Neural cell (in vitro differentiated cells): ENCODE measurements around the gene ADD1.

Source experiments
- POLR2AphosphoS5 ChIP-seq: IDR thresholded peaks from 2 replicates; pipeline ENCODE4 v1.6.1; 2012
- TF ChIP-seq, protein P1 (sequence below): IDR thresholded peaks from 2 replicates; pipeline ENCODE4 v1.6.1; 2012; ENCODE audit warnings: borderline replicate concordance

DNA sequence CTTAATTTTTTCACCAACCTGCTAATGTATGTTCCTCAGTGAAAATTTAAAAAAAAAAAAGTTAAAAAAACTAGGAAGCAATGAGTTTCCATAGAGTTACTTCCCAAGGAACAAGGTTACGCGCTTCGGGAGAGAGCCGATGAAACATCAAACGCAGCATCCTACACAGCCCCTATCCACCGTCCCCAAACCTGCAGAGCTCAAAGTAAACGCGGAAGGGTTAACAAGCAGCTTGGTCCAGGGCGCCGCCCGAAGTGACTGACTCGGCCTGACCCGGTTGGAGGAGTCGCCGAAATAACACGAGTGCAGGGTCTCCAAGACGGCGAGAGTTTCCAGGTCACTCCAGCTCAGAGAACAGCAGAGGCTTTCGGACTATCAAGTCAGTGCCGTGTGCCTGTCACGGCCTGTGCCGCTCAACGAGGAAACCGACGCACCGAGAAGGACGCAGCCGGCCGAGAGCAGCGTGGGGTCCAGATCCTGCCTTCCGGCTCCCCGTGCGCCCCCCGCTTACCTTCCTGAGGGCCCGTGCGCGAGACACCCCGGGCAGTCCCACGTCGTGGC, 119.0 kb downstream of the ADD1 start:
- no peak for TF ChIP-seq POLR2AphosphoS5
- TF ChIP-seq, protein P1, sequence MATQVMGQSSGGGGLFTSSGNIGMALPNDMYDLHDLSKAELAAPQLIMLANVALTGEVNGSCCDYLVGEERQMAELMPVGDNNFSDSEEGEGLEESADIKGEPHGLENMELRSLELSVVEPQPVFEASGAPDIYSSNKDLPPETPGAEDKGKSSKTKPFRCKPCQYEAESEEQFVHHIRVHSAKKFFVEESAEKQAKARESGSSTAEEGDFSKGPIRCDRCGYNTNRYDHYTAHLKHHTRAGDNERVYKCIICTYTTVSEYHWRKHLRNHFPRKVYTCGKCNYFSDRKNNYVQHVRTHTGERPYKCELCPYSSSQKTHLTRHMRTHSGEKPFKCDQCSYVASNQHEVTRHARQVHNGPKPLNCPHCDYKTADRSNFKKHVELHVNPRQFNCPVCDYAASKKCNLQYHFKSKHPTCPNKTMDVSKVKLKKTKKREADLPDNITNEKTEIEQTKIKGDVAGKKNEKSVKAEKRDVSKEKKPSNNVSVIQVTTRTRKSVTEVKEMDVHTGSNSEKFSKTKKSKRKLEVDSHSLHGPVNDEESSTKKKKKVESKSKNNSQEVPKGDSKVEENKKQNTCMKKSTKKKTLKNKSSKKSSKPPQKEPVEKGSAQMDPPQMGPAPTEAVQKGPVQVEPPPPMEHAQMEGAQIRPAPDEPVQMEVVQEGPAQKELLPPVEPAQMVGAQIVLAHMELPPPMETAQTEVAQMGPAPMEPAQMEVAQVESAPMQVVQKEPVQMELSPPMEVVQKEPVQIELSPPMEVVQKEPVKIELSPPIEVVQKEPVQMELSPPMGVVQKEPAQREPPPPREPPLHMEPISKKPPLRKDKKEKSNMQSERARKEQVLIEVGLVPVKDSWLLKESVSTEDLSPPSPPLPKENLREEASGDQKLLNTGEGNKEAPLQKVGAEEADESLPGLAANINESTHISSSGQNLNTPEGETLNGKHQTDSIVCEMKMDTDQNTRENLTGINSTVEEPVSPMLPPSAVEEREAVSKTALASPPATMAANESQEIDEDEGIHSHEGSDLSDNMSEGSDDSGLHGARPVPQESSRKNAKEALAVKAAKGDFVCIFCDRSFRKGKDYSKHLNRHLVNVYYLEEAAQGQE, result no peak
